GM23338 (cell line): ENCODE data around the gene TTC12. TPM values are rescaled to one million over a fixed set of nuclear protein-coding genes. Genes with fewer than 3 reads are reported as not detected.

Experiments used
- ATAC-seq: fragments of 200-7000 bp; cut with Tn5 transposase; 3 replicates; pipeline ENCODE4 v1.9.1; 2020
- DNase-seq: peaks from one replicate; pipeline ENCODE4 v3.0.0-alpha.2; 2015; ENCODE audit warnings: low spot score
- H2AFZ ChIP-seq: fragments of 200-600 bp; sonication (generic); 2 replicates; pipeline ENCODE4 v1.8.0; 2016; ENCODE audit warnings: antibody characterized with exemption, mild to moderate bottlenecking, moderate library complexity
- H3F3A ChIP-seq: fragments of 200-600 bp; sonication (generic); replicated peaks from 2 replicates; pipeline ENCODE4 v1.8.0; 2017; ENCODE audit warnings: antibody characterized with exemption, mixed run types, low read depth
- H3K27ac ChIP-seq: fragments of 200-600 bp; sonication (generic); 2 replicates; pipeline ENCODE4 v1.6.1; 2016; ENCODE audit warnings: low read depth
- H3K27me3 ChIP-seq: fragments of 200-600 bp; sonication (generic); 2 replicates; pipeline ENCODE4 v1.8.0; 2016; ENCODE audit warnings: mild to moderate bottlenecking, mixed run types, moderate library complexity; ENCODE audit not compliant: insufficient read depth
- H3K36me3 ChIP-seq: fragments of 200-600 bp; sonication (generic); 2 replicates; pipeline ENCODE4 v1.8.0; 2016; ENCODE audit warnings: mild to moderate bottlenecking; ENCODE audit not compliant: insufficient read depth
- H3K4me1 ChIP-seq: fragments of 200-600 bp; sonication (generic); 2 replicates; pipeline ENCODE4 v1.8.0; 2016; ENCODE audit warnings: mild to moderate bottlenecking, moderate library complexity; ENCODE audit not compliant: insufficient read depth
- H3K4me2 ChIP-seq: fragments of 200-600 bp; sonication (generic); 2 replicates; pipeline ENCODE4 v1.7.1; 2017; ENCODE audit warnings: mixed run types
- H3K4me3 ChIP-seq: fragments of 200-600 bp; sonication (generic); 2 replicates; pipeline ENCODE4 v1.6.1; 2016; ENCODE audit warnings: mixed run types
- H3K79me2 ChIP-seq: fragments of 200-600 bp; sonication (generic); replicated peaks from 2 replicates; pipeline ENCODE4 v1.8.0; 2017; ENCODE audit warnings: mild to moderate bottlenecking; ENCODE audit not compliant: insufficient read depth
- H3K9me2 ChIP-seq: fragments of 200-600 bp; sonication (generic); 2 replicates; pipeline ENCODE4 v1.8.0; 2017; ENCODE audit not compliant: insufficient read depth
- H4K20me1 ChIP-seq: fragments of 200-600 bp; sonication (generic); replicated peaks from 2 replicates; pipeline ENCODE4 v1.8.0; 2017; ENCODE audit warnings: mild to moderate bottlenecking; ENCODE audit not compliant: insufficient read depth
- H3K27ac Mint-ChIP-seq: 2 replicates; pipeline ENCODE4 v1.8.0; 2020; ENCODE audit warnings: inconsistent platforms, mild to moderate bottlenecking, moderate library complexity, mixed read lengths
- H3K27me3 Mint-ChIP-seq: 3 replicates; pipeline ENCODE4 v1.8.0; 2022; ENCODE audit warnings: low read depth, mild to moderate bottlenecking, moderate library complexity, mixed read lengths, inconsistent platforms; ENCODE audit not compliant: insufficient read depth, poor library complexity
- H3K36me3 Mint-ChIP-seq: 3 replicates; pipeline ENCODE4 v1.8.0; 2021; ENCODE audit warnings: low read depth, mild to moderate bottlenecking, inconsistent platforms, moderate library complexity, mixed read lengths
- H3K4me1 Mint-ChIP-seq: 3 replicates; pipeline ENCODE4 v1.8.0; 2020; ENCODE audit warnings: mild to moderate bottlenecking, inconsistent platforms, mixed read lengths
- H3K4me3 Mint-ChIP-seq: 3 replicates; pipeline ENCODE4 v1.8.0; 2021; ENCODE audit warnings: moderate library complexity, mild to moderate bottlenecking, inconsistent platforms, mixed read lengths
- H3K9me3 Mint-ChIP-seq: 3 replicates; pipeline ENCODE4 v1.8.0; 2020; ENCODE audit warnings: moderate library complexity, mild to moderate bottlenecking, inconsistent platforms, mixed read lengths
- CREB1 ChIP-seq: fragments of 250-450 bp; sonication (Bioruptor Pico); IDR thresholded peaks from 2 replicates; pipeline ENCODE4 v1.5.0; 2020; ENCODE audit warnings: low read depth, mild to moderate bottlenecking, moderate library complexity
- ETS1 ChIP-seq: IDR thresholded peaks from 2 replicates; pipeline ENCODE4 v1.6.1; 2016; ENCODE audit warnings: antibody characterized with exemption
- EZH2 ChIP-seq: fragments of 200-600 bp; sonication (generic); IDR thresholded peaks from one replicate; pipeline ENCODE4 v1.8.0; 2017; ENCODE audit warnings: antibody characterized with exemption, mild to moderate bottlenecking, low read depth; ENCODE audit not compliant: unreplicated experiment
- EZH2phosphoT487 ChIP-seq: fragments of 200-600 bp; sonication (generic); IDR thresholded peaks from one replicate; pipeline ENCODE4 v1.8.1; 2018; ENCODE audit warnings: antibody characterized with exemption; ENCODE audit not compliant: unreplicated experiment
- JUNB ChIP-seq: IDR thresholded peaks from one replicate; pipeline ENCODE4 v1.6.1; 2016; ENCODE audit warnings: antibody characterized with exemption; ENCODE audit not compliant: unreplicated experiment
- NANOG ChIP-seq: IDR thresholded peaks from 2 replicates; pipeline ENCODE4 v1.6.1; 2016; ENCODE audit warnings: antibody characterized with exemption, borderline replicate concordance
- POLR2AphosphoS5 ChIP-seq: IDR thresholded peaks from 2 replicates; pipeline ENCODE4 v1.6.1; 2016; ENCODE audit warnings: antibody characterized with exemption, low read depth
- STAT1 ChIP-seq: IDR thresholded peaks from one replicate; pipeline ENCODE4 v1.6.1; 2016; ENCODE audit warnings: antibody characterized with exemption; ENCODE audit not compliant: unreplicated experiment
- ZNF114 ChIP-seq: fragments of 250-450 bp; sonication (Bioruptor Pico); IDR thresholded peaks from 2 replicates; pipeline ENCODE4 v1.5.0; 2020; ENCODE audit warnings: mild to moderate bottlenecking, moderate library complexity
- ZNF462 ChIP-seq: fragments of 250-450 bp; sonication (Bioruptor Pico); IDR thresholded peaks from 2 replicates; pipeline ENCODE4 v1.5.0; 2020; ENCODE audit warnings: mild to moderate bottlenecking, moderate library complexity
- polyA plus RNA-seq: library from polyadenylated mRNA; unstranded; fragments of >200 nt; fragmentation: Nextera tagmentation; extraction: Ambion mirVana; gene quantifications from 2 replicates; pipeline ENCODE4 v1.2.1, GENCODE V29; 2016
- total RNA-seq: library from RNA; depleted of rRNA; stranded (reverse); fragments of >200 nt; shearing (Covaris generic); gene quantifications from 2 replicates; pipeline ENCODE4 v1.2.3, GENCODE V29; 2014
- TF ChIP-seq, protein P1 (sequence below), 2 experiments: fragments of 200-600 bp in 1 of 2; sonication (generic) in 1 of 2; conservative IDR thresholded peaks; 2 replicates each; pipeline versions ENCODE4 v1.5.1 to v1.6.1; 2016 to 2017; ENCODE audit warnings: antibody characterized with exemption in 2 of 2, low read depth in 2 of 2, mild to moderate bottlenecking in 2 of 2, moderate library complexity in 1 of 2

Gene TTC12
- total and polyA plus RNA-seq, 2 experiments from 2014 or later = 3.4 to 12.5 TPM

DNA sequence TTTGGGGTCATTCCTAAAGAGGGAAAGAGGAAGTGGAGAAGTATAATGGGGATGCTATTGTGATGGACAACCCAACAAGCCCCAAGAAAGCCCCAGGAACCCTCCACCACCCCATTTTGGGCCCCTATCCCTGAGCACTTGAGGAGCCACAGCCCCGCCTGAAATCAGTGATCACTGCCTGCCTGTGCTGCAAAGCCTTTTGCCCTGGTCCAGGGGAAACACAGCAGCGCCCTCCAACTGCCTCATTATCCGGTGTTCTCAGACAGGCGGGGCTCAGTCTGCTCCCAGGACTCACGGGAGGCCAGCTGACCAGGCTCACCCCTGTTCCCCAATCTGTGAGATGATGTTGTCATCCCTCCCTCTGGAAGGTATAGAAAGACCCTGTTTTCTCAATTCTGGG lies 44.7 kb upstream of the TTC12 start:
- Mint-ChIP-seq H3K4me3 (no peak overlapping the region), H3K9me3 (no peaks in the 10 kb centered on the region), H3K4me1 (peaks cover 6% of the 10 kb centered on the region; the same call in 2 of the 3 replicates), H3K36me3 (no peaks in the 10 kb centered on the region), H3K27me3 (peaks cover 4% of the 10 kb centered on the region), H3K27ac (no peak overlapping the region)
- Histone ChIP-seq H4K20me1 (no peaks in the 10 kb centered on the region), H2AFZ (no peak overlapping the region), H3K9me2 (no peaks in the 10 kb centered on the region), H3K36me3 (no peaks in the 10 kb centered on the region), H3K4me1 (no peaks in the 10 kb centered on the region), H3K4me3 (no peak overlapping the region), H3K27me3 (no peaks in the 10 kb centered on the region), H3K27ac (no peak overlapping the region), H3K4me2 (no peak overlapping the region), H3K79me2 (no peaks in the 10 kb centered on the region), H3F3A (no peaks in the 10 kb centered on the region)
- no peak for DNase-seq
- TF ChIP-seq EZH2 = no peak
- TF ChIP-seq POLR2AphosphoS5 = no peak
- TF ChIP-seq NANOG = no peak
- TF ChIP-seq, protein P1, sequence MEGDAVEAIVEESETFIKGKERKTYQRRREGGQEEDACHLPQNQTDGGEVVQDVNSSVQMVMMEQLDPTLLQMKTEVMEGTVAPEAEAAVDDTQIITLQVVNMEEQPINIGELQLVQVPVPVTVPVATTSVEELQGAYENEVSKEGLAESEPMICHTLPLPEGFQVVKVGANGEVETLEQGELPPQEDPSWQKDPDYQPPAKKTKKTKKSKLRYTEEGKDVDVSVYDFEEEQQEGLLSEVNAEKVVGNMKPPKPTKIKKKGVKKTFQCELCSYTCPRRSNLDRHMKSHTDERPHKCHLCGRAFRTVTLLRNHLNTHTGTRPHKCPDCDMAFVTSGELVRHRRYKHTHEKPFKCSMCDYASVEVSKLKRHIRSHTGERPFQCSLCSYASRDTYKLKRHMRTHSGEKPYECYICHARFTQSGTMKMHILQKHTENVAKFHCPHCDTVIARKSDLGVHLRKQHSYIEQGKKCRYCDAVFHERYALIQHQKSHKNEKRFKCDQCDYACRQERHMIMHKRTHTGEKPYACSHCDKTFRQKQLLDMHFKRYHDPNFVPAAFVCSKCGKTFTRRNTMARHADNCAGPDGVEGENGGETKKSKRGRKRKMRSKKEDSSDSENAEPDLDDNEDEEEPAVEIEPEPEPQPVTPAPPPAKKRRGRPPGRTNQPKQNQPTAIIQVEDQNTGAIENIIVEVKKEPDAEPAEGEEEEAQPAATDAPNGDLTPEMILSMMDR (conservative IDR thresholded peaks at IDR 0.05; ENCODE audit: low read depth in 2 of 2) = no peak
- ATAC-seq = no peak

- no peak overlapping the region for H3K4me3 Mint-ChIP-seq
- H3K4me3 ChIP-seq = no peak overlapping the region
- H3K4me1 ChIP-seq = no peaks in the 10 kb centered on the region
- H3K79me2 ChIP-seq = no peaks in the 10 kb centered on the region
- no peaks in the 10 kb centered on the region for H3K27me3 ChIP-seq
- ATAC-seq (no peak), DNase-seq (no peak)
- no peak overlapping the region for H3K4me2 ChIP-seq
- H3K36me3 Mint-ChIP-seq = no peaks in the 10 kb centered on the region
- H3F3A ChIP-seq = no peaks in the 10 kb centered on the region
- no peak overlapping the region for H2AFZ ChIP-seq
- H3K27ac ChIP-seq = no peak overlapping the region
- H3K27ac Mint-ChIP-seq = no peak overlapping the region
- no peaks in the 10 kb centered on the region for H3K36me3 ChIP-seq
- no peaks in the 10 kb centered on the region for H4K20me1 ChIP-seq
- peaks cover 4% of the 10 kb centered on the region for H3K27me3 Mint-ChIP-seq
- H3K4me1 Mint-ChIP-seq = peaks cover 8% of the 10 kb centered on the region
- H3K9me3 Mint-ChIP-seq = no peaks in the 10 kb centered on the region
- H3K9me2 ChIP-seq = no peaks in the 10 kb centered on the region
- TF ChIP-seq JUNB (no peak), ZNF462 (no peak), ETS1 (no peak), ZNF114 (CRISPR knock-in tag) (no peak), EZH2phosphoT487 (no peak), STAT1 (no peak), CREB1 (CRISPR knock-in tag) (no peak), POLR2AphosphoS5 (no peak)
- TF ChIP-seq, protein P1 (conservative IDR thresholded peaks at IDR 0.05; ENCODE audit: low read depth in 2 of 2) = no peak
Measured at GRCh38 chr11:113270080-113270479, 44.3 kb upstream of the TTC12 start.
